ENCODE data around the gene ATP9B. TPM values are rescaled to one million over a fixed set of nuclear protein-coding genes. Genes with fewer than 3 reads are reported as not detected.

Gene ATP9B
- total RNA-seq, 1 experiment from 2014 or later = 17.8 TPM

DNA sequence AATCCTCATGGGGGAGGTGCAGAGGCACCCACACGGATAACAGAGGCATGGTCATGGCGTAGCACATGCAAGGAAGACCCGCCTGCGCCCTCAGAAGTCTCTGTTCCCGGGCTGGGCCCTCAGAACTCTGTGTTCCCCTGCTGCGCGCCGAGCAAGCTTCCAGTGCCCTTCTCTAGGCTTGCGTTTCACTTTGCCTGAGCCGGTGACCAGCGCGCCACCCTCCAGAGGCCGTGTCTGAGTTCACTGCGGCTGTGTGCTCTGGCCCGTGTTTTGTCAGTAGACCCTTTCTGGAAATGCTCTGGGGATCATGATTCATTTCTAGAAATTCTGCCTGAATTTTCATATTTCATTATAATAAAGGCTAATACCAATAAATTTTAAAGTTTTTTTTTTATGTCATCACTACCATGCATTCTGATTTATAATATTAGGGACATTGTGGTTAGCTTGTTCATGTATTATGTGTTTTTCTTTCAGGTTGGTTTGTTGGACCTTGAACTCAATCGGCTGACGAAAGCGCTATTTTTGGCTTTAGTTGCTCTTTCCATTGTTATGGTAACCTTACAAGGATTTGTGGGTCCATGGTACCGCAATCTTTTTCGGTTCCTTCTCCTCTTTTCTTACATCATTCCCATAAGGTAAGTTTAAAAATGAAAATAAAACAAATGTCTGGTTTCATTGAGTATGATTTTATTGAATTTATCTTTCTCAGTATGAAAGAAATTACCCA lies 183.9 kb downstream of the ATP9B start:
- Histone ChIP-seq H3K4me2 (ENCODE audit: low read length) (no peak overlapping the region), H3K9ac (ENCODE audit: low read length) (no peak overlapping the region), H3K27ac (ENCODE audit: low read depth, low read length) (no peak overlapping the region), H3K27me3 (ENCODE audit: insufficient read depth, low read length) (no peaks in the 10 kb centered on the region), H3K4me1 (ENCODE audit: control insufficient read depth in 1 of 2, insufficient read depth in 2 of 2, low read length in 2 of 2) (no peaks in the 10 kb centered on the region), H4K20me1 (ENCODE audit: insufficient read depth) (no peaks in the 10 kb centered on the region), H2AFZ (ENCODE audit: low read depth, low read length, poor library complexity, severe bottlenecking) (no peak overlapping the region), H3K4me3 (replicated peaks in 1 of 2; ENCODE audit: low read depth in 1 of 2, low read length in 2 of 2) (no peak overlapping the region), H3K9me3 (ENCODE audit: control insufficient read depth in 1 of 2, insufficient read depth in 1 of 2, low read depth in 1 of 2, low read length in 2 of 2) (no peaks in the 10 kb centered on the region), H3K9me2 (ENCODE audit: insufficient read depth) (no peaks in the 10 kb centered on the region), H3K79me2 (ENCODE audit: insufficient read depth, low read length) (no peaks in the 10 kb centered on the region), H3K36me3 (ENCODE audit: control insufficient read depth in 1 of 2, insufficient read depth in 2 of 2, low read length in 2 of 2) (no peaks in the 10 kb centered on the region)
- no peak for TF ChIP-seq ZNF274 (IDR thresholded peaks at IDR 0.05; ENCODE audit: low read depth, low read length)
- no peak for TF ChIP-seq SP1 (IDR thresholded peaks at IDR 0.05; ENCODE audit: low read depth)
- no peak for TF ChIP-seq TCF7L2 (IDR thresholded peaks at IDR 0.05; ENCODE audit: borderline replicate concordance, extremely low read depth, insufficient read depth, insufficient read length)
- TF ChIP-seq POLR2A (IDR thresholded peaks at IDR 0.05; ENCODE audit: borderline replicate concordance, extremely low read depth, insufficient read depth, insufficient read length) = no peak
- no peak for TF ChIP-seq CEBPB (IDR thresholded peaks at IDR 0.05; ENCODE audit: low read depth)
- no peak for TF ChIP-seq FOSL1 (IDR thresholded peaks at IDR 0.05; ENCODE audit: low read depth)
- TF ChIP-seq, protein P1, sequence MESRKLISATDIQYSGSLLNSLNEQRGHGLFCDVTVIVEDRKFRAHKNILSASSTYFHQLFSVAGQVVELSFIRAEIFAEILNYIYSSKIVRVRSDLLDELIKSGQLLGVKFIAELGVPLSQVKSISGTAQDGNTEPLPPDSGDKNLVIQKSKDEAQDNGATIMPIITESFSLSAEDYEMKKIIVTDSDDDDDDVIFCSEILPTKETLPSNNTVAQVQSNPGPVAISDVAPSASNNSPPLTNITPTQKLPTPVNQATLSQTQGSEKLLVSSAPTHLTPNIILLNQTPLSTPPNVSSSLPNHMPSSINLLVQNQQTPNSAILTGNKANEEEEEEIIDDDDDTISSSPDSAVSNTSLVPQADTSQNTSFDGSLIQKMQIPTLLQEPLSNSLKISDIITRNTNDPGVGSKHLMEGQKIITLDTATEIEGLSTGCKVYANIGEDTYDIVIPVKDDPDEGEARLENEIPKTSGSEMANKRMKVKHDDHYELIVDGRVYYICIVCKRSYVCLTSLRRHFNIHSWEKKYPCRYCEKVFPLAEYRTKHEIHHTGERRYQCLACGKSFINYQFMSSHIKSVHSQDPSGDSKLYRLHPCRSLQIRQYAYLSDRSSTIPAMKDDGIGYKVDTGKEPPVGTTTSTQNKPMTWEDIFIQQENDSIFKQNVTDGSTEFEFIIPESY (IDR thresholded peaks at IDR 0.05; ENCODE audit: extremely low read depth, insufficient replicate concordance, low read length) = no peak
- no peak for TF ChIP-seq ELF1 (IDR thresholded peaks at IDR 0.05; ENCODE audit: borderline replicate concordance, low read depth)
- TF ChIP-seq SRF (IDR thresholded peaks at IDR 0.05; ENCODE audit: low read depth) = no peak
- TF ChIP-seq, protein P2, sequence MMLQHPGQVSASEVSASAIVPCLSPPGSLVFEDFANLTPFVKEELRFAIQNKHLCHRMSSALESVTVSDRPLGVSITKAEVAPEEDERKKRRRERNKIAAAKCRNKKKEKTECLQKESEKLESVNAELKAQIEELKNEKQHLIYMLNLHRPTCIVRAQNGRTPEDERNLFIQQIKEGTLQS (IDR thresholded peaks at IDR 0.05) = no peak
- BruUV-seq (replicated peaks) = no TSS peak
- ChIA-PET RAD21 (ENCODE audit: low non-redundant PET in 1 of 2, low total read pairs in 2 of 2, uncharacterized antibody in 2 of 2, unreplicated experiment in 2 of 2) (no interaction called here), POLR2A (no interaction called here), CTCF (no interaction called here)
- no peak for DNase-seq (ENCODE audit: low read depth, low spot score)
- no peak for ATAC-seq
- intact Hi-C loops (cut with micrococcal nuclease) = no loop called here

Data from HCT116 (cell line).